NCI-H1930 (cell line): ENCODE results near the gene SLC37A1.

ENCODE experiments used
- DNase-seq, 2 experiments: peaks; one replicate each; lab custom pipeline; 2025; lab: John Stamatoyannopoulos, UW

Gene SLC37A1

GRCh38 chr21:42545317-42545716 is 31.7 kb downstream of the SLC37A1 start:
- no peak for DNase-seq

- no peak for DNase-seq
Measured at GRCh38 chr21:42545745-42546144, 32.1 kb downstream of the SLC37A1 start.

- no peak for DNase-seq
Measured at GRCh38 chr21:42546433-42546832, 32.8 kb downstream of the SLC37A1 start.

- no peak for DNase-seq
Measured at GRCh38 chr21:42547001-42547905, 33.6 kb downstream of the SLC37A1 start.

GRCh38 chr21:42547906-42548365 is 34.3 kb downstream of the SLC37A1 start:
- DNase-seq = no peak

- no peak for DNase-seq
Measured at GRCh38 chr21:42548687-42549406, 35.2 kb downstream of the SLC37A1 start.

GRCh38 chr21:42550817-42551216 is 37.2 kb downstream of the SLC37A1 start:
- DNase-seq = no peak

- DNase-seq = no peak
Measured at GRCh38 chr21:42552407-42553336, 39.0 kb downstream of the SLC37A1 start.

- no peak for DNase-seq
Measured at GRCh38 chr21:42553435-42553834, 39.8 kb downstream of the SLC37A1 start.

- DNase-seq = no peak
Measured at GRCh38 chr21:42554251-42554961, 40.8 kb downstream of the SLC37A1 start.

GRCh38 chr21:42555756-42556438 is 42.2 kb downstream of the SLC37A1 start:
- no peak for DNase-seq

GRCh38 chr21:42556476-42556875 is 42.8 kb downstream of the SLC37A1 start:
- DNase-seq = no peak

GRCh38 chr21:42556960-42557359 is 43.3 kb downstream of the SLC37A1 start:
- no peak for DNase-seq

- no peak for DNase-seq
Measured at GRCh38 chr21:42557420-42557819, 43.8 kb downstream of the SLC37A1 start.

- no peak for DNase-seq
Measured at GRCh38 chr21:42558368-42558767, 44.7 kb downstream of the SLC37A1 start.

GRCh38 chr21:42558846-42559245 is 45.2 kb downstream of the SLC37A1 start:
- DNase-seq = no peak

GRCh38 chr21:42559326-42559725 is 45.7 kb downstream of the SLC37A1 start:
- no peak for DNase-seq

GRCh38 chr21:42560517-42561179 is 47.0 kb downstream of the SLC37A1 start:
- DNase-seq = no peak

GRCh38 chr21:42561762-42562650 is 48.4 kb downstream of the SLC37A1 start:
- no peak for DNase-seq
